GM18499 (cell line): Measurements from ENCODE around the gene ZNF775.
"Not testable (repeated sequence)": the region's sequence is repeated elsewhere in the genome, so short reads cannot be mapped to it uniquely, and the experiment has no call there.

Source experiments
- ATAC-seq: cut with Tn5 transposase; IDR thresholded peaks from one replicate; pipeline ENCODE4 v1.9.1; 2021; ENCODE audit warnings: moderate number of reproducible peaks; ENCODE audit not compliant: insufficient read depth, unreplicated experiment

The ZNF775 gene

GRCh38 chr7:150380463-150380862 is 1.3 kb downstream of the ZNF775 start:
- ATAC-seq = no peak

GRCh38 chr7:150381096-150381495 is 2.0 kb downstream of the ZNF775 start:
- no peak for ATAC-seq

GRCh38 chr7:150381785-150382122 is 2.6 kb downstream of the ZNF775 start:
- ATAC-seq = no peak

- ATAC-seq = no peak
These were observed 3.2 kb downstream of the ZNF775 start for GRCh38 chr7:150382123-150382843.

GRCh38 chr7:150382844-150383225 is 3.7 kb downstream of the ZNF775 start:
- no peak for ATAC-seq

- ATAC-seq = no peak
These were observed 4.7 kb downstream of the ZNF775 start for GRCh38 chr7:150383710-150384397.

GRCh38 chr7:150384406-150385301 is 5.5 kb downstream of the ZNF775 start:
- ATAC-seq = no peak

- ATAC-seq = no peak
These were observed 6.2 kb downstream of the ZNF775 start for GRCh38 chr7:150385302-150385723.

- not testable (repeated sequence) for ATAC-seq
These were observed 6.8 kb downstream of the ZNF775 start for GRCh38 chr7:150385884-150386283.

- ATAC-seq = no peak
These were observed 9.2 kb downstream of the ZNF775 start for GRCh38 chr7:150388306-150388705.

- no peak for ATAC-seq
These were observed 9.8 kb downstream of the ZNF775 start for GRCh38 chr7:150388709-150389531.

GRCh38 chr7:150389532-150389816 is 10.3 kb downstream of the ZNF775 start:
- ATAC-seq = no peak

GRCh38 chr7:150390205-150390604 is 11.1 kb downstream of the ZNF775 start:
- no peak for ATAC-seq

- ATAC-seq = no peak
These were observed 14.2 kb downstream of the ZNF775 start for GRCh38 chr7:150393325-150393724.

GRCh38 chr7:150396426-150396825 is 17.3 kb downstream of the ZNF775 start:
- no peak for ATAC-seq

- ATAC-seq = no peak
These were observed 17.7 kb downstream of the ZNF775 start for GRCh38 chr7:150396851-150397260.

GRCh38 chr7:150397346-150398107 is 18.4 kb downstream of the ZNF775 start:
- ATAC-seq = no peak

GRCh38 chr7:150398108-150398964 is 19.2 kb downstream of the ZNF775 start:
- no peak for ATAC-seq

GRCh38 chr7:150398965-150399320 is 19.8 kb downstream of the ZNF775 start:
- no peak for ATAC-seq
